G401 (cell line): ENCODE data around the gene TANC1. TPM values are rescaled to one million over a fixed set of nuclear protein-coding genes. Genes with fewer than 3 reads are reported as not detected.

Source experiments
- DNase-seq: peaks from one replicate; pipeline ENCODE4 v3.0.0-alpha.2; 2015; ENCODE audit warnings: low spot score
- in situ Hi-C: cut with HindIII; loops from 2 replicates; pipeline ENCODE4 v1.10.0; 2016; ENCODE audit warnings: low sequenced_read_pairs, mixed read lengths
- total RNA-seq: library from RNA; depleted of rRNA; stranded (reverse); fragments of >200 nt; shearing (Covaris generic); gene quantifications from 2 replicates; pipeline ENCODE4 v1.2.3, GENCODE V29; 2014

Gene TANC1
- total RNA-seq, 1 experiment from 2014 or later: 2.8 TPM

- in situ Hi-C loops: no loop called here
- DNase-seq: no peak
These were observed 225.4 kb downstream of the TANC1 start for GRCh38 chr2:159193791-159194190.

- no peak for DNase-seq
- in situ Hi-C loops: no loop called here
These were observed 225.8 kb downstream of the TANC1 start for GRCh38 chr2:159194241-159194640.

DNA sequence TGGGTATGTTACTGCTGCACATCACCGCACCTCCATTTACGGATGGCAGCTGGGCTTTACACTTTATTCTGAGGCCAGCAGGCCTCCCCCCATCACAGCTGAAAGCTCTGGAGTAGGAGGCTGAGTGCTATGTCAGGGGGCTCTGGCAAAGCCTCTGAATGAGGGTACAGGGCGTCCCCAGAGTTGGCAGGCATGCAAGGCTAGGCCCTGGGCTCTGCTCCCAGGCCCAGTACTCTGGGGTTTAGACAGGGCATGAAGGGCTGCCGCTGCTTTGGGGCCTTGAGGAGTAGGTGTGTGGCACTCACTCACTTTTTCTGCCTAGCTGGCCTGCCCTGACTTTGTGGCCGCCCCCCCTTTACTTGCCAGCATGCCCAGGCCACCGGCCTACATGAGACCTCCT, 227.3 kb downstream of the TANC1 start:
- in situ Hi-C loops: no loop called here
- no peak for DNase-seq

- DNase-seq: no peak
- in situ Hi-C loops: no loop called here
These were observed 228.0 kb downstream of the TANC1 start for GRCh38 chr2:159196393-159196925.

- no peak for DNase-seq
- in situ Hi-C loops: no loop called here
These were observed 230.8 kb downstream of the TANC1 start for GRCh38 chr2:159199236-159199635.

DNA sequence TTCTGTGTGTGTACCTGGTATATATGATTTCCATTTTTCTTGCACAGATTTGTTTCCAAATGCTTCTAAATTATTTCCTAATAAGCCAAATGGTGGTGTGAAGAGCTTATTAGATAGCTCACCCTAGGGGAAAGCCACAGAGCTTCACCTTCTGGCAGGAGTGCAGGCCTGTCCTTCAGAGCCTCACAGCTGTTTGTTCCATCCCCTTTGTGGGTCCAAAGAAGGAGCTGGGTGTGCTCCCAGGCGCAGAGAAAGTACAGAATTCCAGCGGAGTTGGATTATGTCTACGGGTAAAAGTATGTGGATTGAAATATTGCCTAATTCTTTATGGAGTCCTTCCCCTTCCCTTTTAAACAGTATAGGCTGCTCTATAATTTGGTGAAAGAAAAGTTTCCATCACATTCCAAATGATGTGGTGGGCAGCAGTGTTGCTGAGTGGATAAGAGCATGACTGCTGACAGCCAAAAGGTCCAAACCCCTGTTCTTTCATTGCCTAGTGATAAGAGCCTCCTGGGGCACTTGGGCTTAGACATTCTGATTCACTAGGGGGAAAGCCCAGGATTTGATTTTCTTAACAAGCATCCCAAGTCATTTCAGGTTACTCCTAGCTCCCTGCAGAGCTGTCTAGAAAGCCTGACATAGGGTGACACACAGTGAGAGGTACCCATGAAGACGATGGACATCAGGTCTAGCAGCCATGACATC, 231.5 kb downstream of the TANC1 start:
- in situ Hi-C loops: no loop called here
- no peak for DNase-seq

GRCh38 chr2:159200498-159200897, 232.1 kb downstream of the TANC1 start:
- in situ Hi-C loops: no loop called here
- no peak for DNase-seq

GRCh38 chr2:159201360-159202063, 233.1 kb downstream of the TANC1 start:
- in situ Hi-C loops: no loop called here
- no peak for DNase-seq

DNA sequence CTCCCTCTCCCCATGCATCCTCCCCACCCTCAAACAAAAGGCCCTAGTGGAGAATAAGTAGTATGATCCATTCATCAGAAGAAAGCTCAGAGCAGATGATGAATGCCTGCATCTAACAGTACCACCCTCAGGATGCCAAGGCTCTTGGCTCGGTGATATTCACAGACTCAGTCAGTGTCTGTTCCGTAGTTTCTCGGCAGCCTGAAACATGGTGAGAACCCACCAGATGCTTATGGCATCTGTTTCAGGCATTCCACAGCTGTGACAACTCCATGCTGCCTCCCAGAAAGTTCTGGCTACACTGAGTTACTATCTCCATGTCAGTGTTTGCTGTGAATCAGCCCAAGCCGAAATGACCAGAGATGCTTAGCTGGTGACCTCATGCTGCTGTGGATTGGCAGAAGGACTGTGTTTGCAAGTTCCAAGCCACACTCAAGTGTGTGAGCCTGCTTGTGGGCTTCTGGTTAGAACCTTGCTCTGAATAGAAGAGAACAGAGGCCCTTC, 234.2 kb downstream of the TANC1 start:
- no peak for DNase-seq
- in situ Hi-C loops: no loop called here

DNA sequence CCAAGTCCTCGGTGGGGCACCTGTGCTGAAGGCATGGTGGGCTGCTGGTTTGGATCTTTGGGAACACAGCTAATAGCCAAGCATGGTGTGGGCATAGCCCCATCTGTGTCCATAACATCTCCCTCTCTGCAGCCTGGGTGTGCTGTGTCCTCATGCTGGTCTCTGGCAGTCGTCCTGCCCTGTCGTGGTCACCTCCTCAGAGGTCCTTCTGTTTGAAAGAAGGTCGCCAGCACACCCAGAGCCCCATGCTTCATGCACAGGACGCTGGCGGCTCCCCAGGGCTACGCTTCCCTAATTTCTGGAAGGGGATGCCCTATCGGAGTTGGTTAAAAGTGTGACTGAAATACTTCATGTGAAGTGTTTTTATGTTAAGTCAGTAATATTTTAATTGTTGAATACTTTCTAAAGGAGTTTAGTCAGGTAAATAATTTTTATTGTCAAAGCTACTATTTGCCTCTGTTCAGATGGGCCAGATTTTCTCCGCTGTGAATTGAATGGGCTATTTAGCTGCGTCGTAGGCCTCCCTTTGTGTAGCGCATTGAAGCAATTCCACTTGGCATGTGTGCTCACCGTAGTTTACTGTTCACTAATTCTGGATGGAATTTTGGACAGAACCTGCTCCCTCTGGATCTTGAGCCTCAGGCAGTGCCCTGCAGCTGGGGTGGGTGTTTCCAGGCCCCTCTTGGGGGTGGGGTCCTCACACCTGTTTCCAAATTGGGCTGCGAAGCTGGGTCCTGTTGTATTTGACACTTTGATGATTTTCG, 236.1 kb downstream of the TANC1 start:
- DNase-seq: no peak
- in situ Hi-C loops: no loop called here

DNA sequence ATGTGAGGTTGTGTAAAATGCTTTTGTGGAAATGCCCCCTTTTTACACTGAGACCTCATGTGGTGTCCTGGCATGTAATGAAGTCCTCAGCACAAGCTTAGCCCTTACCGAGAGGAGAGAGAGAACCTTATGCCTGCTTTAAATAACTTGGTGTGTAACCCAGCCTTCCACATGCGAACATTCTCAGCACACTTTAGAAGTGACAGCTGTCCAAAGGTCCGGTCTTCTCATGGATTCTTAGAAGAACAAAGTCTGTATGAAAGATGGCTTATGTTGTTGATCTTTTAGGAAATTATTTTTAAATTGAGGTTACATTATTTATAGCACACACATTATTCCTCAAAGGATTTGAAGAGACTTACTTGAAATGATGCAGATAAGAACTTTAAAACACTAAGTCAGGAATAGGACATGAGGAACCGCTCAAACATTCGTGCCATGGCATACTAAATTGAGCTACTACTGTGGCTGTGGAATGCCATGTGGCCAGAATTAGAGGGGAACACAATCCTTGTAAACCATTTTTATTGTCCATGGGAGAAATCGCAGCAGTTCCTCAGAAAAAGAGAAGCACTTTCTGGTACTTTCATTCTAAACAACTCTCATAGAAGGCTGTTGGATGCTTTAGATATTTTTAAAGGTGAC, 238.4 kb downstream of the TANC1 start:
- no peak for DNase-seq
- in situ Hi-C loops: no loop called here

DNA sequence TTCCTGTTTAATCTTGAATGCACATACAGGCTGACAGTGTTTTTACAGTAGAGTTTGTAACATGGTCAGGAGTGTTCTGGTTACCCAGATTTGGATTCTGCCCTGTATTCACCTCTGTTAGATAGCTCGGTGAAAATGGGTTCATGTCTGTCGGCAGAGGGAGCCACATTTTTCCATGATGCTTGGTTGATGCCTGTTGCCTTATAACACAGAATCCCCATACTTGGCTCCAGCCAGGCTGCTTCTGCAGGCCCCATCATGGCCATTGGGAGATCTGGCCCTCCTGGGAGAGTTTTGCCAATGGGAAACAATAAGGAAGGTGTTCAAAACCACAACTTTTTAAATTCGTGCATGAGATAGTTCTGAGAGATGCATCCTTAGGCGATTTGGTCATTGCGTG, 240.0 kb downstream of the TANC1 start:
- in situ Hi-C loops: no loop called here
- peak; percentile 23 for DNase-seq

DNA sequence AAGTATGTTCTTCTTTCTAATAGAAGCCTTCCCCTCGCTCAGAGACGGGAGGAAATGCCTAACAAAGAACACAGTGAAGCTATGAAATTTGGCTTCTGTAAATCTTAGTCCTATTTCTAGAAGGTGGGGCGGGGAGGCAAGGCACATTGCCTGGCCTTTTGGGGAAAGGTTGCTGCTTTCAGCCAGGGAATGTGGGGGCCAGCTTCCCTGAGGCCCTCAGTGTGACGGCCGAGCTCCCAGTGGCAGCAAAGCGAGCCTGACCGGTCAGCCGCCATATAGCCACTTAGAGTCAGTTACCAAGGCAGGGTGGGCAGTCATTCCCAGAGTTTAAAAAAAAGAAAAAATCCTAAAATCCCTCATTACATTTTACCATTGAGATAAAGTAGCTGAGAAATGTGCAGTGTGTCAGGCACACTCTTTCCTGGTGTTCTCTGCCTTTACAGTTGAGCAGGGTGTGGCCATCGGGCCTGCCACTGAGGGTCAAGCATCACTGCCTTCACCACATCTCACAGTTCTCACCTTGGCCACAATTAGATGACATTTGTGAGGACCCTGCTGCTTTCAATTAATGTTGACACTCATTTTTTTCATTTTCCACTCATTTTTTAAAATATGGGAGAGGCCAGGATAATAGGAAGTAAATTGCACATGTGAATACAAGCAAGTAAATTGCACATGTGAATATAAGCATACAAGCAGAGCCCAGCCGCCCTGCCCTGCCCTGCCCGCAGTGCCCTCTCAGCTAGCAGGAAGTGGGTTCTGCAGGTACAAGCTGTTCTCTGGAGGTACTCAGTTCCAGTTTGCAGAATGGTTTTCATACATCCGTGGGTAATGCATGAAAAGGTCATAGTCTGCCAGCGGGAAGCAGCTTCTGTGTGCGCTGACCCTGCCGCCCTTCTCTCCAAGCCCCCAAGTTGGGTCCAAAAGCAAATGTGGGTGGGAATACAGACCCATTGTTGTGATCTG, 241.2 kb downstream of the TANC1 start:
- DNase-seq: no peak
- in situ Hi-C loops: no loop called here

DNA sequence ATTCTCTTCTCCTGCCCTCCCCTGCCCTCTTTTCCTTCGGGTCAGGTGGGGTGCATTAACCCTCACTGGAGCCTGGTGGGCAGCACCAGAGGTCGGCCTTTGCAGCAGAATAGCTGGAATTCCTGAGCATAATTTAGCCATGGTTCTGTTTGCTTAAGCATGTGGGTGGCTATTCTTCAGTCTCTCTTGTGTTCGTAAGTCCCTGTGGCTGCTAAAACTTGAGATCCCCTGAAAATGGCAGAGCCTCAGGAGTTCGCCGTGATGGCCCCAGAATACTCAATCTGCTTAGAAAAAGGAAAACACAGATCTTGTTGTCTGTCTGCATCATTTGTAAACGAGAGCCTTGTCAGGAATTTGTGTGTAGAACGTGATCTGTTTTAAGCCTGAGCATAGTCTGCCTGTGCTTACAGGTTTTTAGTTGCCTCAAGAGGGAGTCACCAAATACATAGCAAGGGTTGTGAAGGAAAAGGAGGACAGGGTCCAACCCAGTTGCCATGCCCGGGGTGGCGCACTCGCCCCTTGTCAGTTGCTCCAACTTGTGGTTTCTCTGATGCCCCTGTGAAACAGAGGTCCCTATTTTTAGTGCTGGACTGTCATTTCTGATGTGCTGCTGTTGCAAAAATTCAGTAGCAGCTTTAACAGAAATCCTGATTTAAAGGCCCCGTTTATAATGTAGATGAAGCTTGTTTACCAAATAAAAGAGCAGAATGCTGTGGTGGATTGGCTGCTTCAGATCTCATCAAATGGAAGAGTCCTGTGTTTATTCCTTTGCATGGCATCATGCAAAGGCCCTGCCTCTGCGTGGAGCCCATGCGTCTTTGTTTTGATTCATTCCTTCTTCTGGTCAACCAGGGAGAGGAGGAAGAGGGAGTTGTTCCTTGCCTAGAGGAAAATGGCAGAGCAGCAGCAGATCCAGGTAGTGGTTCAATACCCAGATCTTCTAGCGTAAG, 243.3 kb downstream of the TANC1 start:
- in situ Hi-C loops: no loop called here
- DNase-seq: peak; percentile 34

- DNase-seq: no peak
- in situ Hi-C loops: no loop called here
These were observed 244.9 kb downstream of the TANC1 start for GRCh38 chr2:159213296-159213695.

DNA sequence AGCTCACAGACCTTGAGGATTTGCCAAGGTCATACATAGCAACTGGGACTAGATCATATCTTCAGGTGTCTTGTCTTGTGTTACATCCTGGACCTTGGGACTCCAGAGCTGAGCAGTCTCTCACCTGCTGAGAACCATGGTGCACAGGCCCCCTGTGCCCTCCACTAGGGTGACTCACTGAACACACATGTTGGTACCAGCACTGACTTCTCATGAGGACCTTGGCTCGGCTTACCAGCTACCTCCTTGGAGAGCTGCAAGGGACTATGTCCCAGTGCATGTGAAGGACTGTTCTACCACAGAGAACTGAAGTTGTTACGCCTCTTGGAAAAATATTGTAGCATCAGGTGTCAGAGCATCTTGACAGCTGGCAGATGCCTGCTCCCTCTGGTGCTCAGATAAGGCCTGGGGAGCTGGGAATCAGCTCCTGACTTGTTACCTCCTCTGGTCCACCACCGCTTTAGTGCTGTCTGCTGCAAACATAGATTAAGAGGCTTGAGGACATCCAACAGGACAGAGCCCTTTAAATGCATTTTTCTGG, 246.0 kb downstream of the TANC1 start:
- DNase-seq: no peak
- in situ Hi-C loops: no loop called here

DNA sequence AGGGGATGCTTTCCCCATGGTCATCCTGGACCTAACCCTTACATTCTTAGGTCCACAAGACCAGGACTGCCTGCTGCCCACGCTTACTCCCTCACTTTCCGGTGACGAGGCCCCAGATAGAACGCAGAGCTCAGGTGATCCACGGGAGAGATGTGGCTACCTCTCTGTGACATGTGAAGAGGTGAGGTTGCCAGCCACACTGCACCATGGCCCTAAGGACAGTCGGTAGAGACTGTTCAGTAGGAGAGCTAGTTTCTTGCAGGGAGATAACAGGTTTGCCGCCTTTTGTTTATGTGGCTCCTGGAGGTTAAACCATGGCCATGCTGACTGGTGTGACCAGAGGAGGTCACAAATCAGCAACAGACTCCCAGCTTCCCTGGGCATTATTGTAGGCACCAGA, 246.7 kb downstream of the TANC1 start:
- in situ Hi-C loops: no loop called here
- no peak for DNase-seq
